WI38 (cell line): ENCODE data around the gene PTH2R.

Experiments used
- H3K4me3 ChIP-seq: 2 replicates; pipeline ENCODE4 v1.5.1; 2011; ENCODE audit warnings: low read depth, mild to moderate bottlenecking, control low read depth, low read length
- TF ChIP-seq, protein P1 (sequence below): IDR thresholded peaks from 2 replicates; pipeline ENCODE4 v1.5.1; 2012; ENCODE audit warnings: low read depth, mild to moderate bottlenecking, control low read depth, low read length

PTH2R gene, protein sequence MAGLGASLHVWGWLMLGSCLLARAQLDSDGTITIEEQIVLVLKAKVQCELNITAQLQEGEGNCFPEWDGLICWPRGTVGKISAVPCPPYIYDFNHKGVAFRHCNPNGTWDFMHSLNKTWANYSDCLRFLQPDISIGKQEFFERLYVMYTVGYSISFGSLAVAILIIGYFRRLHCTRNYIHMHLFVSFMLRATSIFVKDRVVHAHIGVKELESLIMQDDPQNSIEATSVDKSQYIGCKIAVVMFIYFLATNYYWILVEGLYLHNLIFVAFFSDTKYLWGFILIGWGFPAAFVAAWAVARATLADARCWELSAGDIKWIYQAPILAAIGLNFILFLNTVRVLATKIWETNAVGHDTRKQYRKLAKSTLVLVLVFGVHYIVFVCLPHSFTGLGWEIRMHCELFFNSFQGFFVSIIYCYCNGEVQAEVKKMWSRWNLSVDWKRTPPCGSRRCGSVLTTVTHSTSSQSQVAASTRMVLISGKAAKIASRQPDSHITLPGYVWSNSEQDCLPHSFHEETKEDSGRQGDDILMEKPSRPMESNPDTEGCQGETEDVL

DNA sequence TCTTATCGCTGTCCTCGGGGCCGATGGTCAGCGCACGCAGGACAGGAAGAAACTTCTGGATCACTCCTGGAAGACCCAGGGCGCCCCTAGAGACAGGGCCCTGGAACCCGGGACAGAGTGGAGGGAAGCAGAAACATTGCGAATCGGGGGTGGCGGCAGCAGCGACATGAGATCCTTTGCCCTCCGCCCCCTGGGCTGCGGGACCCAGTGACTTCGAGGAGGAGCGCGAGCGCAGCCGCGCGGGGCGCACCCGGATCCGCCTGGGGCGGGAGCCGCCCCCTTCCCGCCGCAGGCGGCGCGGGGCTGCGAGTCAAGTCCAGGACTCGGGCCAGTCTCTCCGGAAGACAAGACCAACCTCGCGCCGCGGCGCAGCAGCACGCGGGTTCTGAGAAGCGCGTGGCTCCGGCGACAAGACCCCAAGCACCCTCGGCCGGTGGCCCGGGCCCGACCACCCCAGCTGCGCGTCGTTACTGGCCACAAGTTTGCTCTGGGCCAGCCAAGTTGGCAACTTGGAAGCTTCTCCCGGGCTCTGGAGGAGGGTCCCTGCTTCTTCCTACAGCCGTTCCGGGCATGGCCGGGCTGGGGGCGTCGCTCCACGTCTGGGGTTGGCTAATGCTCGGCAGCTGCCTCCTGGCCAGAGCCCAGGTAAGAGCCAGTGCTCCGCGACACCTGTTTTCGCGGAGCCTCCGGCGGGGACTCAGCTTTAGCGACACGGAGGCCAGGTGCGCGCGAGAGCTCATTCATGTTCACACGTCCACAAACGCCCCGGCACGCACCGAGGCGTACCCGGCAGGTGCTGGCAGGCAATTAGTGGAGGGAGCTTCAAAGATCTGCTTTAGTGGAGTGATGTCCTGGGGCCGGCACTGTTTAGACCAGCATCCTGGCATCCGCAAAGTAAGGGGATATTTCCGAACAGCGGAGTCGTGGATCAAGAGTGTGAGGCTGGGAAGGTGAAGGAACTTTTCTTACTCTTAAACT, at the start of gene PTH2R:
TSS of gene PTH2R (plus strand) at position 319 of the 978 bp plus-strand sequence. CDS start at position 571, 252 bp downstream.
- TF ChIP-seq, protein P1, sequence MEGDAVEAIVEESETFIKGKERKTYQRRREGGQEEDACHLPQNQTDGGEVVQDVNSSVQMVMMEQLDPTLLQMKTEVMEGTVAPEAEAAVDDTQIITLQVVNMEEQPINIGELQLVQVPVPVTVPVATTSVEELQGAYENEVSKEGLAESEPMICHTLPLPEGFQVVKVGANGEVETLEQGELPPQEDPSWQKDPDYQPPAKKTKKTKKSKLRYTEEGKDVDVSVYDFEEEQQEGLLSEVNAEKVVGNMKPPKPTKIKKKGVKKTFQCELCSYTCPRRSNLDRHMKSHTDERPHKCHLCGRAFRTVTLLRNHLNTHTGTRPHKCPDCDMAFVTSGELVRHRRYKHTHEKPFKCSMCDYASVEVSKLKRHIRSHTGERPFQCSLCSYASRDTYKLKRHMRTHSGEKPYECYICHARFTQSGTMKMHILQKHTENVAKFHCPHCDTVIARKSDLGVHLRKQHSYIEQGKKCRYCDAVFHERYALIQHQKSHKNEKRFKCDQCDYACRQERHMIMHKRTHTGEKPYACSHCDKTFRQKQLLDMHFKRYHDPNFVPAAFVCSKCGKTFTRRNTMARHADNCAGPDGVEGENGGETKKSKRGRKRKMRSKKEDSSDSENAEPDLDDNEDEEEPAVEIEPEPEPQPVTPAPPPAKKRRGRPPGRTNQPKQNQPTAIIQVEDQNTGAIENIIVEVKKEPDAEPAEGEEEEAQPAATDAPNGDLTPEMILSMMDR: no peak
- no peak within 1 kb of the TSS for H3K4me3 ChIP-seq

DNA sequence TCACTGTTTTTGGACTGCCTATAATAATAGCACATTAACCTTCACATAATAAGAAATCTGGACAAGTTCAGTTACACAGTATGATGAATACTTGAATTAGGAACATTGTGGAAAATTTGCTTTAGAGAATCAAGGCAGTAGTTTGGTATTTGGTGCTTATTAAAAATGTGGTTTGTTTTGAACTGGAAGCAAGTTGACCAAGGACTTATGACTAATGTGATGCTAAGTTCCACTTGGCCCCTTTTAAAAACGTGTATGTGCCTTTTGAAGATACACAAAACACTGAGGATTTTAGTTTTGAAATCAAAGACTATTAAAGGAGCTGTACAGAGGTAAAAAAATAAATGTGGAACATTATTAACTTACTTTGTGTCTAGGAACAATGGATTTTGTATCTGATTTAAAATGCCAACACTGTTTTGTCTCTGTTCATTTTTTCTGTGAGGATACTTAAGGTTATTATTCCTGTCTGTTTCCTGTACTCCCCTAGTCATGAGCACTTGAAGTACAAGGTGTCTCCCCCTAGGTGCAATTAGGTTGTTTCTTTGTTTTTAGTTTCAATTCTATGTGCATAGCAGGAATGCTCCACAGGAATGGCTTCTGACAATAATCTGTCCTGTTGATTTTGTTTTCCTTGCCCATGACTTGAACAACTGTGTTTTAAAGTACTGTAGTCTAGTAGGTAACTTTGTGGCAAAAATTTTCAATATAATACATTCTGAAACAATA, 49.6 kb upstream of the PTH2R start:
- no peak overlapping the region for H3K4me3 ChIP-seq
- TF ChIP-seq, protein P1: no peak

DNA sequence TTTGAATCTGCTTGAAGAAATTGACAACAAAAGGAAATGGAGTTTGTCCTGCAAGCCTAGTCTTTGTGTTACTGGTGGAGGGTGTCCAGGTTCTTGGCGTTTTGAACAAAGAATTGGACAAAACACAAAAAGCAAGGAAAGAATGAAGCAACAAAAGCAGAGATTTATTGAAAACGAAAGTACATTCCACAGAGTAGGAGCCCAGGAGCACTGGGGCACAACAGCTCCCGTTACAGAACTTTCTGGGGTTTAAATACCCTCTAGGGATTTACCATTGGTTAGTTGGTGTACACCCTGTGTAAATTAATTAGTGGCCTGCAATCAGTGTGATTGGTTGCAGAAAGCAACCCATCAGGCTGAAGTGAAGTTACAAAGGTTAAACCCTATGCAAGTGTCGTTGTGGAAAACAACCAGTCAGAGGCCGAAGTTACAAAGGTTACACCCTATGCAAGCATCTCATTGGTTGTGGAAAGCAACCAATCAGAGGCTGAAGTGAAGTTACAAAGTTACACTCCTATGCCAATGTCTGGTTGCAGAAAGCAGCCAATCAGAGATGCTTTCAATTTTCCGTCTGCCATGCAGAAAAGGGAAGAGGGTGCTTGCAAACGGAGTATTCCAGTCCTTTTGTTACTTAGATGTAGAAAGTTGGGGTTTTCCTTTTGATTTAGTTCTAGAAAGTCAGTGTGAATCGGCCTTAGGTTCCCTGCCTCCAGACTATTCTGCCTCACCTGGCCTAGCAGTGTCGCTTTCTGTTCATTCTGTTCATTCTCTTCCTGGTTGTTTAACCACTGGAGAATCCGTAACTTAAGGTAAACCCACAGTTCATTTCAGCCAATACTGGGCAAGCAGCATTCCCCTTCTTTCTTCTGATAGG, 47.6 kb upstream of the PTH2R start:
- TF ChIP-seq, protein P1: no peak
- no peak overlapping the region for H3K4me3 ChIP-seq

DNA sequence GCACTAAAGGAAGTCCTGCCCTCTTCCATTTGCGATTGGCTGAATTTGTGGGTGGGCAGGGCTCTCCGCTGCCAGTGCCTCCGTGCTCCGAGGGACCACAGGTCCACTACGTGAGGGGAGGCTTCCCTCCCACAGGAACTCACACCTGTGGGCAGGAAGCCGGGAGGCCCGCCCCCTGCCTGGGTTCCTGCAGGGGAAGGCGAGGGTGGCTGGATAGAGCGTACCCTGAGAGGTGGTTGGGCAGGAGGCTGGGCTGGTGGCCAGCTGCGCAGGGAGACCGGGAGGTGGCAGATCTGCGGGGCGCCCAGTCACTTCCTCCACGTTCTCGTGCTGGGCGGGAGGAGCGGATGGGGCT, 47.0 kb upstream of the PTH2R start:
- H3K4me3 ChIP-seq: no peak overlapping the region
- TF ChIP-seq, protein P1: no peak

DNA sequence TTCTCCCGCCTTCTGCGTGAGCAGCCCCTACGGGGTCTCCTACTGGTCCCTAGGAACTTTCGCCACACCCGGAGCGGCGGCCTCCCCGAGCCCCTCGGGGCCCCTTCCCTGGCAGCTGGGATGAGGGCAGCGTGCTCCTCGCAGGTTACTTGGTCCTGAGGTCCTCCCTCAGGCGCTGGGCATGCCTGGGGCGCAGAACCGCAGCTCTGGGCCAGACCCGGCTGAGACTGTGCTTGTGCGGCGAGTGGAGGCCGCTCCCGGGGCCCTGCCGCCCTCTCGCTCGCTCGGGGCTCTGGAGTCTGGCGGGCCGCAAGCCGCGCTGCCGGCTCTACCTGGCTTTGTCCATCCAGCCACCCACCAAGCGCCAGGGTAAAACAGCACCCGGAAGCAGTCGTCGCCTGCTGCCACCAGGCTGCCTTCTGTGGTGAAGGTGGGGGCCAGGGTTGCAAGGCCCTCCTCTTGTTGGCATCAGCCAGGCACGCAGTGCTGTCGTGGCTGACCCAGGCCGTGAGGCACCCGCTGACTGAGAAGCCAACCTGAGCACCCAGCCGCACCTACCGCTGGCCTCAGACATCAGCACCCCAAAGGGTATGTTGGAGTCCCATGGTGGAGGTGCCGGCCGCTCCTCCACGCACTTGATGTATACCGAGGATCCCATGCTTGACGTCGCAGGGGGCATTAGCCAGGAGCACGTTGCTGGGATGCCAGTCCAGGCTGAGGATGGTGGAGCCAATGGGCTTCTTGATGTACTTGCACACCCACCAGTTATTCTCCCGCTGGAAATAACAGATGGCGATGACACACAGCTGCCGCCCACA, 46.1 kb upstream of the PTH2R start:
- TF ChIP-seq, protein P1: no peak
- H3K4me3 ChIP-seq: no peak overlapping the region
